WERI-Rb-1 (cell line): ENCODE data around the gene OR51B5.
"Not testable (repeated sequence)": the region's sequence is repeated elsewhere in the genome, so short reads cannot be mapped to it uniquely, and the experiment has no call there.

Experiments used
- DNase-seq: peaks from one replicate; pipeline ENCODE4 v3.0.0-alpha.2; 2020
- H3K27ac ChIP-seq: fragments of 250-450 bp; sonication (Bioruptor Pico); 2 replicates; pipeline ENCODE4 v1.5.1; 2020; ENCODE audit warnings: mild to moderate bottlenecking, moderate library complexity
- H3K27me3 ChIP-seq: fragments of 250-450 bp; sonication (Bioruptor Pico); 2 replicates; pipeline ENCODE4 v1.5.1; 2021; ENCODE audit warnings: mild to moderate bottlenecking, low read depth, moderate library complexity; ENCODE audit not compliant: insufficient read depth, severe bottlenecking
- H3K36me3 ChIP-seq: fragments of 250-450 bp; sonication (Bioruptor Pico); 2 replicates; pipeline ENCODE4 v1.5.1; 2020; ENCODE audit warnings: mild to moderate bottlenecking, moderate library complexity
- H3K4me3 ChIP-seq: 2 replicates; pipeline ENCODE4 v1.5.1; 2011; ENCODE audit warnings: low read depth, mild to moderate bottlenecking, control low read depth, low read length
- H3K9me3 ChIP-seq: fragments of 250-450 bp; sonication (Bioruptor Pico); 2 replicates; pipeline ENCODE4 v1.5.1; 2021; ENCODE audit warnings: mild to moderate bottlenecking, moderate library complexity; ENCODE audit not compliant: severe bottlenecking
- CTCF ChIP-seq: IDR thresholded peaks from 2 replicates; pipeline ENCODE4 v1.5.1; 2011; ENCODE audit warnings: low read depth, mild to moderate bottlenecking, control low read depth, inconsistent platforms, low read length

The OR51B5 gene

GRCh38 chr11:5369789-5370188, 26.5 kb upstream of the OR51B5 start:
- Histone ChIP-seq H3K4me3 (no peak overlapping the region), H3K27me3 (peaks cover 57% of the 10 kb centered on the region), H3K27ac (no peak overlapping the region), H3K36me3 (no peaks in the 10 kb centered on the region), H3K9me3 (peaks cover 2% of the 10 kb centered on the region)
- no peak for TF ChIP-seq CTCF
- DNase-seq, result no peak

GRCh38 chr11:5368502-5369043, 25.2 kb upstream of the OR51B5 start:
- Histone ChIP-seq H3K4me3 (no peak overlapping the region), H3K9me3 (peaks cover 2% of the 10 kb centered on the region), H3K27me3 (peaks cover 67% of the 10 kb centered on the region), H3K27ac (no peak overlapping the region), H3K36me3 (no peaks in the 10 kb centered on the region)
- TF ChIP-seq CTCF, result no peak
- DNase-seq, result no peak

- Histone ChIP-seq H3K27me3 (peaks cover 64% of the 10 kb centered on the region), H3K4me3 (no peak overlapping the region), H3K27ac (no peak overlapping the region), H3K36me3 (no peaks in the 10 kb centered on the region), H3K9me3 (no peaks in the 10 kb centered on the region)
- no peak for TF ChIP-seq CTCF
- DNase-seq, result no peak
These were observed 24.2 kb upstream of the OR51B5 start for GRCh38 chr11:5367448-5368074.

- H3K9me3 ChIP-seq, result no peaks in the 10 kb centered on the region
- TF ChIP-seq CTCF, result no peak
- no peak for DNase-seq
- H3K36me3 ChIP-seq, result no peaks in the 10 kb centered on the region
- peaks cover 64% of the 10 kb centered on the region for H3K27me3 ChIP-seq
- H3K4me3 ChIP-seq, result no peak overlapping the region
- H3K27ac ChIP-seq, result no peak overlapping the region
These were observed 23.5 kb upstream of the OR51B5 start for GRCh38 chr11:5366856-5367255.

GRCh38 chr11:5366365-5366764, 23.0 kb upstream of the OR51B5 start:
- not testable (repeated sequence) for H3K4me3 ChIP-seq, DNase-seq, H3K27ac ChIP-seq, H3K9me3 ChIP-seq, H3K36me3 ChIP-seq
- peaks cover 66% of the 10 kb centered on the region for H3K27me3 ChIP-seq

- Histone ChIP-seq H3K4me3 (no peak overlapping the region), H3K27me3 (peaks cover 59% of the 10 kb centered on the region), H3K27ac (no peak overlapping the region), H3K9me3 (no peaks in the 10 kb centered on the region), H3K36me3 (no peaks in the 10 kb centered on the region)
- TF ChIP-seq CTCF, result no peak
- no peak for DNase-seq
These were observed 20.9 kb upstream of the OR51B5 start for GRCh38 chr11:5364214-5364613.
